Esophagus muscularis mucosa (tissue), 4 donors: ENCODE data around the gene OTUD7B. TPM values are rescaled to one million over a fixed set of nuclear protein-coding genes. Genes with fewer than 3 reads are reported as not detected.

ENCODE experiments used
- DNase-seq: peaks from one replicate; pipeline ENCODE4 v3.0.0-alpha.2; 2017; ENCODE audit errors: extremely low spot score
- H3K27ac ChIP-seq, 4 donors: fragments of 200-600 bp; sonication (generic); replicated peaks in 1 of 4; 1 replicate in 3 of 4; 2 replicates in 1 of 4; pipeline ENCODE4 v1.5.1; 2016 to 2019; ENCODE audit warnings: mild to moderate bottlenecking in 1 of 4
- H3K27me3 ChIP-seq, 4 donors: fragments of 200-600 bp; sonication (generic); one replicate each; pipeline versions ENCODE4 v1.5.1 to v1.6.0; 2016 to 2019
- H3K36me3 ChIP-seq, 4 donors: fragments of 200-600 bp; sonication (generic); one replicate each; pipeline ENCODE4 v1.5.1; 2016 to 2019
- H3K4me1 ChIP-seq, 4 donors: fragments of 200-600 bp; sonication (generic); one replicate each; pipeline ENCODE4 v1.5.1; 2016 to 2019
- H3K4me3 ChIP-seq, 4 donors: fragments of 200-600 bp; sonication (generic); 1 replicate in 2 of 4; 2 replicates in 2 of 4; pipeline ENCODE4 v1.5.1; 2016 to 2019; ENCODE audit warnings: mild to moderate bottlenecking in 4 of 4, moderate library complexity in 1 of 4
- H3K9me3 ChIP-seq, 4 donors: fragments of 200-600 bp; sonication (generic); 1 replicate in 3 of 4; 2 replicates in 1 of 4; pipeline ENCODE4 v1.5.1; 2016 to 2019
- CTCF ChIP-seq, 3 experiments: fragments of 200-600 bp in 2 of 3; fragments of 450-650 bp in 1 of 3; sonication (generic) in 2 of 3; IDR thresholded peaks; one replicate each; pipeline ENCODE4 v1.5.1; 2017 to 2019; ENCODE audit warnings: antibody characterized with exemption in 3 of 3, mild to moderate bottlenecking in 2 of 3, moderate library complexity in 1 of 3
- EP300 ChIP-seq: sonication (generic); formaldehyde crosslinking; IDR thresholded peaks from one replicate; pipeline ENCODE4 v1.6.1; 2017; ENCODE audit warnings: antibody characterized with exemption
- POLR2A ChIP-seq: fragments of 450-650 bp; IDR thresholded peaks from one replicate; pipeline ENCODE4 v1.6.1; 2017; ENCODE audit warnings: antibody characterized with exemption, moderate library complexity, mild to moderate bottlenecking, low read depth
- POLR2AphosphoS5 ChIP-seq, 2 donors: sonication (generic); formaldehyde crosslinking; IDR thresholded peaks; one replicate each; pipeline ENCODE4 v1.6.1; 2017; ENCODE audit warnings: antibody characterized with exemption in 2 of 2
- WGBS: methylation state at CpG from one replicate; pipeline ENCODE4 v1.1.5; 2018; 5-methylcytosine and 5-hydroxymethylcytosine counted together
- intact Hi-C: fragments of 100-400 bp; cut with DNase I; formaldehyde crosslinking; loops from one replicate; pipeline ENCODE4 v1.15.1; 2023
- total RNA-seq, 4 donors: library from RNA; depleted of rRNA; stranded (reverse); fragments of >200 nt; gene quantifications; one replicate each; pipeline versions ENCODE4 v1.1.0 to v1.2.1, GENCODE V29; 2016

The OTUD7B gene
- total RNA-seq, 4 donors from 2014 or later = 23.7 to 41.1 (median 30.4) TPM

DNA sequence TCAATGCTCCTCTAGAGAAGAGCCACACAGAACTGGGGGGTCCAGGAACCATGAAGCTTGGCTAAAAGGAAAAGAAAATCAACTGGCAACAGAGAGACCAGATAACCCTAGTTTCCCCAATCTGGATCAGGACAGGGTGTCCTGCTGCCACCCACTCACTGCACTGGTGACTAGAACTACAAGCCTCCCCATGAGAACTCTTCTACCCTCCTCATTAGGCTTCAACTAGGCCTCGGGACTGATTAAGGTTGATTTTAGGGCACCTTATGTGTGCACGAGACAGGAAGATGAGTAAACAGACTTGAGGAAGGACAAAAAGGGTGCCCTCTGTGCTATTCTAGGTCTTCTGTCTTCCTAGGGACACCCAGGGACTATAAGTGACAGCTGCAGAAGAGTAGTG, 80.7 kb downstream of the OTUD7B start:
- TF ChIP-seq POLR2AphosphoS5 (IDR thresholded peaks at IDR 0.05) (no peak), POLR2A (no peak), CTCF (IDR thresholded peaks at IDR 0.05) (no peak), EP300 (no peak)
- Histone ChIP-seq H3K4me1 (peaks cover 27 to 35% (median 32%) of the 10 kb centered on the region in 4 donors), H3K27me3 (no peaks in the 10 kb centered on the region), H3K27ac (peak overlapping the region; percentile 88 to 96 (median 92)), H3K4me3 (no peak overlapping the region), H3K9me3 (no peaks in the 10 kb centered on the region), H3K36me3 (peaks cover 10 to 65% (median 39%) of the 10 kb centered on the region in 4 donors)
- intact Hi-C loops = no loop called here
- 88% methylated on average over 2 of the region's 2 CpGs for WGBS
- DNase-seq = no peak

DNA sequence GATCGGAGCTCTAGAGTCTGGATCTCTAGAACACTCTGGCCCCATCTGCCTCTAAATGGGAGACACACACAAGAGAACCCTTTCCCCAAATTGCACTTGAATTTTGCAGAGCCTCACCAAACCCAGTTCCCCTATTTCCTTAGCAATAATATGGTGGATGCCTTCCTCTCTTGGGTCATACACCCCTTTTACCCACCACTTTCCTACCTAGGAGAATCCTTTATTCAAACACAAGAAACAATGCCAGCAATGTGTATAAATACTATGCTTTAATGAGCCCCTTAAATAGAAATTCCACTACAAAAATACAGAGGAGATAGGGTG, 82.2 kb downstream of the OTUD7B start:
- Histone ChIP-seq H3K36me3 (peaks cover 25 to 74% (median 52%) of the 10 kb centered on the region in 4 donors), H3K27ac (peak overlapping the region; percentile 88 to 96 (median 92)), H3K27me3 (no peaks in the 10 kb centered on the region), H3K9me3 (no peaks in the 10 kb centered on the region), H3K4me1 (peaks cover 29 to 42% (median 36%) of the 10 kb centered on the region in 4 donors), H3K4me3 (peak overlapping the region; percentile 73 to 90 (median 80))
- no peak for DNase-seq
- TF ChIP-seq POLR2AphosphoS5 (IDR thresholded peaks at IDR 0.05) (no peak), POLR2A (no peak)
- intact Hi-C loops = no loop called here
- 0% methylated on average over 1 of the region's 1 CpG for WGBS

- TF ChIP-seq EP300 (no peak), POLR2AphosphoS5 (IDR thresholded peaks at IDR 0.05) (peak; percentile 99), CTCF (IDR thresholded peaks at IDR 0.05) (peak in 1 of 3 experiments; percentile 2), POLR2A (peak; percentile 73)
- intact Hi-C loops = no loop called here
- Histone ChIP-seq H3K27ac (peak within 1 kb of the TSS; percentile 88 to 96 (median 92)), H3K36me3 (peaks cover 31 to 75% (median 57%) of the 10 kb centered on the region in 4 donors), H3K4me3 (peak within 1 kb of the TSS; percentile 73 to 90 (median 80)), H3K9me3 (no peaks in the 10 kb centered on the region), H3K27me3 (no peaks in the 10 kb centered on the region), H3K4me1 (peaks cover 29 to 42% (median 36%) of the 10 kb centered on the region in 4 donors)
- WGBS = 0% methylated on average over 28 of the region's 47 CpGs
- peak; percentile 98 for DNase-seq
Observed at GRCh38 chr1:149927563-149928400, 82.7 kb downstream of the OTUD7B start, which contains the start of gene SF3B4. Gene SF3B4 (minus strand): TSS chr1:149927803. CDS start chr1:149927759, 44 bp downstream.

DNA sequence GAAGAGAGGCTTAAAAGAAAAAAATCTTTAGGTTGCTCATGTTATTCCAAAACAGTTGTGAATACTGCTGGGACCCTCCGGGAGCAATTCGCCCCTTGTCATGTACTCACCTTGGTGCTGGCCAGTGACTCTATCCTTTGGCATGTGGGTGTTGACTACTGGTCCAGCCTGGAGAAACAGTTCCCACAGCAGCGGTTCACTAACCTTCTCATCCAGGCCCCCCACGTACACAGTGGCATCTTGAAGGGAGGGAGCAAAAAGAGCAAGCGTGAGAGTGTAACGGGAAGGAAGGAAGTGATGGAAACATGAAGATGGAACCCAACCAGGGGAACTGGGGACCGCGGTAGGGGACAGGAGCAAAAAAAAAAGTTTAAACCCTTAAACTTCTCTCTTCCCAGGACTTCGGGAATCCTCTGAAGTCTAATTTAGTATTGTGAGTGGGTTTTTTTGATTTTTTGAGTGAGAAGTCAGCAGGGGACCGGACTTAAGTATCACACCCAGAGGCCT, 83.4 kb downstream of the OTUD7B start:
- H3K27ac ChIP-seq = peak overlapping the region; percentile 88 to 96 (median 92)
- peaks cover 29 to 42% (median 36%) of the 10 kb centered on the region in 4 donors for H3K4me1 ChIP-seq
- no peak for DNase-seq
- H3K36me3 ChIP-seq = peaks cover 36 to 76% (median 61%) of the 10 kb centered on the region in 4 donors
- WGBS = 7% methylated on average over 10 of the region's 10 CpGs
- intact Hi-C loops = no loop called here
- no peaks in the 10 kb centered on the region for H3K9me3 ChIP-seq
- TF ChIP-seq EP300 = no peak
- no peak for TF ChIP-seq POLR2A
- no peak for TF ChIP-seq POLR2AphosphoS5 (IDR thresholded peaks at IDR 0.05)
- no peak for TF ChIP-seq CTCF (IDR thresholded peaks at IDR 0.05)
- H3K27me3 ChIP-seq = no peaks in the 10 kb centered on the region
- peak overlapping the region; percentile 73 to 90 (median 80) for H3K4me3 ChIP-seq

DNA sequence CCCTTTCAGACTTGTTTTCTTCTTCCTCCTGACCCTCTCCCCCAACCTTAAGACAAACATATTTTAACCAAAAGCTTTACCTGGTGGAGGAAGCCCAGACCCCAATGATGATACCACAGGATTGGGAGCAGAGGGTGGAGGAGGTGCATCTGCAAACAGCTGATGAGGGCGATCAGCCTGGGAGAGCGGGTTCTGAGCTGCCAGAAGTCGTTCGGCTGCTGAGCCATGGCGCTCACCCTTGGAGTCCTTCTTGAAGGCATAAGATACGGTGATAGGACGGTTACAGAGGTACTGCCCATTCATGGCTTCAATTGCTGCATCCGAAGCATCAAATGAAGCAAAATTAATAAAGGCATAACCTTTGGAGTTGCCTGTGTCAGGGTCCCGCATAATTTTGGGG, 84.2 kb downstream of the OTUD7B start:
- H3K27ac ChIP-seq = no peak overlapping the region
- H3K27me3 ChIP-seq = no peaks in the 10 kb centered on the region
- no peak for TF ChIP-seq EP300
- no peak for TF ChIP-seq CTCF (IDR thresholded peaks at IDR 0.05)
- peak overlapping the region in 3 of 4 donors; percentile 73 to 90 (median 83) for H3K4me3 ChIP-seq
- intact Hi-C loops = no loop called here
- no peak for DNase-seq
- WGBS = 93% methylated on average over 9 of the region's 9 CpGs
- no peaks in the 10 kb centered on the region for H3K9me3 ChIP-seq
- H3K36me3 ChIP-seq = peaks cover 36 to 75% (median 61%) of the 10 kb centered on the region in 4 donors
- peaks cover 29 to 42% (median 36%) of the 10 kb centered on the region in 4 donors for H3K4me1 ChIP-seq
